Caco-2 (cell line): ENCODE results near the gene AKAP6. TPM values are rescaled to one million over a fixed set of nuclear protein-coding genes. Genes with fewer than 3 reads are reported as not detected.

Experiments
- BruUV-seq: library from RNA; stranded (reverse); fragments of 400-500 nt; replicated peaks from 2 replicates; lab custom pipeline; 2021; lab: Mats Ljungman, UMichigan
- CTCF ChIA-PET: fragments of 300-600 bp; sonication (Branson Sonifier 250); formaldehyde crosslinking; loops from one replicate; lab custom pipeline; 2022; ENCODE audit warnings: antibody characterized with exemption; lab: Charles Lee
- POLR2A ChIA-PET: fragments of 300-600 bp; sonication (Branson Sonifier 250); formaldehyde crosslinking; loops from one replicate; lab custom pipeline; 2022; ENCODE audit warnings: antibody characterized with exemption; lab: Charles Lee
- DNase-seq, 2 experiments: peaks; one replicate each; pipeline versions ENCODE4 v3.0.0 to v3.0.0-alpha.2; 2020 to 2022
- H3K27me3 ChIP-seq: replicated peaks from 2 replicates; pipeline ENCODE4 v1.6.0; 2011; ENCODE audit warnings: low read length; ENCODE audit not compliant: control insufficient read depth, insufficient read depth
- H3K36me3 ChIP-seq: 2 replicates; pipeline ENCODE4 v1.5.1; 2011; ENCODE audit warnings: low read length; ENCODE audit not compliant: control insufficient read depth, insufficient read depth
- H3K4me1 ChIP-seq: fragments of 250-450 bp; sonication (Bioruptor Pico); 2 replicates; pipeline ENCODE4 v1.5.1; 2020; ENCODE audit warnings: mild to moderate bottlenecking
- H3K4me3 ChIP-seq: 2 replicates; pipeline ENCODE4 v1.5.1; 2011; ENCODE audit warnings: low read depth, mild to moderate bottlenecking, control low read depth, low read length
- H3K9me3 ChIP-seq: fragments of 250-450 bp; sonication (Bioruptor Pico); 2 replicates; pipeline ENCODE4 v1.5.1; 2020; ENCODE audit warnings: mild to moderate bottlenecking, moderate library complexity
- H3K27ac Mint-ChIP-seq: one replicate; pipeline ENCODE4 v1.8.0; 2022; ENCODE audit warnings: mixed read lengths; ENCODE audit not compliant: unreplicated experiment
- H3K27me3 Mint-ChIP-seq: one replicate; pipeline ENCODE4 v1.8.0; 2022; ENCODE audit warnings: mixed read lengths; ENCODE audit not compliant: insufficient read depth, unreplicated experiment
- H3K36me3 Mint-ChIP-seq: one replicate; pipeline ENCODE4 v1.8.0; 2022; ENCODE audit warnings: mild to moderate bottlenecking, mixed read lengths; ENCODE audit not compliant: insufficient read depth, unreplicated experiment
- H3K4me1 Mint-ChIP-seq: one replicate; pipeline ENCODE4 v1.8.0; 2022; ENCODE audit warnings: low read depth, mixed read lengths; ENCODE audit not compliant: unreplicated experiment
- H3K4me3 Mint-ChIP-seq: one replicate; pipeline ENCODE4 v1.8.0; 2022; ENCODE audit warnings: mild to moderate bottlenecking, moderate library complexity, mixed read lengths; ENCODE audit not compliant: unreplicated experiment
- H3K9me3 Mint-ChIP-seq: one replicate; pipeline ENCODE4 v1.8.0; 2022; ENCODE audit warnings: mixed read lengths; ENCODE audit not compliant: unreplicated experiment
- intact Hi-C: fragments of 100-400 bp; cut with micrococcal nuclease; formaldehyde crosslinking; loops from one replicate; pipeline ENCODE4 v1.10.0; 2022; ENCODE audit not compliant: unreplicated experiment
- total RNA-seq: library from RNA; stranded (reverse); gene quantifications from 2 replicates; pipeline ENCODE4 v1.2.3, GENCODE V29; 2022
- TF ChIP-seq, protein P1 (sequence below), 2 experiments: fragments of 200-600 bp in 1 of 2; IDR thresholded peaks; 1 replicate in 1 of 2; 2 replicates in 1 of 2; pipeline versions ENCODE4 v1.5.1 to v1.8.0; 2011 to 2022; ENCODE audit warnings: antibody characterized with exemption in 1 of 2, control low read depth in 1 of 2, inconsistent platforms in 1 of 2, low read depth in 1 of 2, low read length in 1 of 2, mild to moderate bottlenecking in 1 of 2, moderate library complexity in 1 of 2; ENCODE audit not compliant: insufficient read depth in 1 of 2, severe bottlenecking in 1 of 2, unreplicated experiment in 1 of 2

AKAP6 gene
- total RNA-seq, 1 experiment from 2014 or later, result 3.0 TPM

DNA sequence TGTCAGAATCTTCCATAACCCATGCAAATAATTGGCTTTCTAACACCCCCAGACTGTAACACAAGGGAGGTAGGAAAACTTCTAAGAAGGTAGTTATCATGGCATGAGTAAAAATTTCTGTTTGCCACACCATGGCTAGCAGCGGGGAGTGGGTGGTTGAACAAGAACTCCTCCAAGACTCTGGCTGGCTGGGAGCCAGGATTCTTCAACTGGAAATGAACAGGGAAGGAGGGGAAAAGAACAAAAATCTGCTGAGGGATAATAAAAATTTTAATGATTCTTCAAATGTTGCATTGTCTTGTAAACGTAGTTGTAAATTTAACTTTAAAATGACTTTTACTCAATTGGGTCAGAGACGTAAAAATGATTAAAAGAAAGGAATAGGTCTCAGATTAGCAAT, 78.9 kb downstream of the AKAP6 start:
- Histone ChIP-seq H3K9me3 (no peaks in the 10 kb centered on the region), H3K27me3 (no peaks in the 10 kb centered on the region), H3K4me3 (no peak overlapping the region), H3K36me3 (no peaks in the 10 kb centered on the region), H3K4me1 (no peaks in the 10 kb centered on the region)
- no peaks in the 10 kb centered on the region for H3K36me3 Mint-ChIP-seq
- DNase-seq, result no peak
- no peak overlapping the region for H3K4me3 Mint-ChIP-seq
- CTCF ChIA-PET, result no interaction called here
- TF ChIP-seq, protein P1, sequence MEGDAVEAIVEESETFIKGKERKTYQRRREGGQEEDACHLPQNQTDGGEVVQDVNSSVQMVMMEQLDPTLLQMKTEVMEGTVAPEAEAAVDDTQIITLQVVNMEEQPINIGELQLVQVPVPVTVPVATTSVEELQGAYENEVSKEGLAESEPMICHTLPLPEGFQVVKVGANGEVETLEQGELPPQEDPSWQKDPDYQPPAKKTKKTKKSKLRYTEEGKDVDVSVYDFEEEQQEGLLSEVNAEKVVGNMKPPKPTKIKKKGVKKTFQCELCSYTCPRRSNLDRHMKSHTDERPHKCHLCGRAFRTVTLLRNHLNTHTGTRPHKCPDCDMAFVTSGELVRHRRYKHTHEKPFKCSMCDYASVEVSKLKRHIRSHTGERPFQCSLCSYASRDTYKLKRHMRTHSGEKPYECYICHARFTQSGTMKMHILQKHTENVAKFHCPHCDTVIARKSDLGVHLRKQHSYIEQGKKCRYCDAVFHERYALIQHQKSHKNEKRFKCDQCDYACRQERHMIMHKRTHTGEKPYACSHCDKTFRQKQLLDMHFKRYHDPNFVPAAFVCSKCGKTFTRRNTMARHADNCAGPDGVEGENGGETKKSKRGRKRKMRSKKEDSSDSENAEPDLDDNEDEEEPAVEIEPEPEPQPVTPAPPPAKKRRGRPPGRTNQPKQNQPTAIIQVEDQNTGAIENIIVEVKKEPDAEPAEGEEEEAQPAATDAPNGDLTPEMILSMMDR (IDR thresholded peaks at IDR 0.05; ENCODE audit: insufficient read depth in 1 of 2, low read depth in 1 of 2, low read length in 1 of 2, severe bottlenecking in 1 of 2, unreplicated experiment in 1 of 2), result no peak
- H3K4me1 Mint-ChIP-seq, result peaks cover 6% of the 10 kb centered on the region
- no peaks in the 10 kb centered on the region for H3K9me3 Mint-ChIP-seq
- BruUV-seq, result no TSS peak
- POLR2A ChIA-PET, result no interaction called here
- H3K27me3 Mint-ChIP-seq, result no peaks in the 10 kb centered on the region
- no peak overlapping the region for H3K27ac Mint-ChIP-seq
- intact Hi-C loops, result no loop called here

DNA sequence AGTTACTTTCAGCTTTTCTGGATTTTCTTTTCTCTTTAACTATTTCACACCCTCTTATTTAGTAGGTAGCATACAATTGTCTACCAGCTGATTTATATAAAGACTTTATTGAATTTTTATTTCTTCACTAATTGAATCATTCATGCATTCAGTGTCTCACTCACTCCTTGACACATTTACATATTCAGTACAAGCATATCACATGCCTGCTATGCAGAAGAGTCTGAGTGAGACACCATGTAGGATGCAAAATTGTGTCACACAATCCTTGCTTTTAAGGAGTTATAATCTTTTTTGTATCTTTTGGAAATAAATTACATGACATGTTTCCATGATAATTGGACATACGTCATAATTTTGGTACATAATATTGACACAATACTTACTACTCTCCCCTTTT, 83.0 kb downstream of the AKAP6 start:
- intact Hi-C loops, result no loop called here
- Histone ChIP-seq H3K27me3 (no peaks in the 10 kb centered on the region), H3K9me3 (no peaks in the 10 kb centered on the region), H3K36me3 (no peaks in the 10 kb centered on the region), H3K4me1 (no peaks in the 10 kb centered on the region), H3K4me3 (no peak overlapping the region)
- Mint-ChIP-seq H3K4me1 (peaks cover 6% of the 10 kb centered on the region), H3K27me3 (no peaks in the 10 kb centered on the region), H3K27ac (no peak overlapping the region), H3K4me3 (no peak overlapping the region), H3K9me3 (no peaks in the 10 kb centered on the region), H3K36me3 (no peaks in the 10 kb centered on the region)
- ChIA-PET CTCF (no interaction called here), POLR2A (no interaction called here)
- no TSS peak for BruUV-seq
- TF ChIP-seq, protein P1 (IDR thresholded peaks at IDR 0.05; ENCODE audit: insufficient read depth in 1 of 2, low read depth in 1 of 2, low read length in 1 of 2, severe bottlenecking in 1 of 2, unreplicated experiment in 1 of 2), result no peak
- DNase-seq, result no peak

DNA sequence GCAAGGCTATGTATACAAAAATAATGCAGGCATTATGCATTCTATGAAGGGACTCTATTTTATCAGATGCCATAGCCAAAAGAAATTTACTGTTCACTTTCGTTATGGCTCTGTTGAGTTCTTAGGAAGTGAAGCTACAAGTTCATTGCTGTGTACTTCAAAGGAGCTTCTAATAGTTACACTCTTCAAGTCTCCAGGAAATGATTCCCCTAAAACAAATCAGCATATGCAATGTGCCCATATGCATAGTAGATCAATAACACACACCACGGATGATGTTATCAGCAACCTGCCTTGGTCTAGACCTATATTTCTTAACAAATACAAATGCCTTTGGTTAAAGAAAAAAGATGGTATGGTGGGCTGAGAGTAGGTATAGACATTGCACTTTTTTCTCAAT, 83.4 kb downstream of the AKAP6 start:
- no peaks in the 10 kb centered on the region for H3K36me3 Mint-ChIP-seq
- TF ChIP-seq, protein P1 (IDR thresholded peaks at IDR 0.05; ENCODE audit: insufficient read depth in 1 of 2, low read depth in 1 of 2, low read length in 1 of 2, severe bottlenecking in 1 of 2, unreplicated experiment in 1 of 2), result no peak
- intact Hi-C loops, result no loop called here
- DNase-seq, result no peak
- H3K27me3 Mint-ChIP-seq, result no peaks in the 10 kb centered on the region
- H3K4me3 ChIP-seq, result no peak overlapping the region
- no peak overlapping the region for H3K4me3 Mint-ChIP-seq
- no peaks in the 10 kb centered on the region for H3K27me3 ChIP-seq
- no peaks in the 10 kb centered on the region for H3K36me3 ChIP-seq
- H3K4me1 ChIP-seq, result no peaks in the 10 kb centered on the region
- H3K27ac Mint-ChIP-seq, result no peak overlapping the region
- CTCF ChIA-PET, result no interaction called here
- H3K9me3 ChIP-seq, result no peaks in the 10 kb centered on the region
- POLR2A ChIA-PET, result no interaction called here
- H3K4me1 Mint-ChIP-seq, result peaks cover 6% of the 10 kb centered on the region
- H3K9me3 Mint-ChIP-seq, result no peaks in the 10 kb centered on the region
- no TSS peak for BruUV-seq
